DMS79 treated with DMSO at 0.1 percent for 48 hours (cell line): ENCODE measurements around the gene FBN1.
A peak's percentile ranks its signal among the peaks of the same experiment; 100 is the strongest.

Experiments used
- DNase-seq: peaks from one replicate; lab custom pipeline; 2025; lab: John Stamatoyannopoulos, UW

FBN1 gene

DNA sequence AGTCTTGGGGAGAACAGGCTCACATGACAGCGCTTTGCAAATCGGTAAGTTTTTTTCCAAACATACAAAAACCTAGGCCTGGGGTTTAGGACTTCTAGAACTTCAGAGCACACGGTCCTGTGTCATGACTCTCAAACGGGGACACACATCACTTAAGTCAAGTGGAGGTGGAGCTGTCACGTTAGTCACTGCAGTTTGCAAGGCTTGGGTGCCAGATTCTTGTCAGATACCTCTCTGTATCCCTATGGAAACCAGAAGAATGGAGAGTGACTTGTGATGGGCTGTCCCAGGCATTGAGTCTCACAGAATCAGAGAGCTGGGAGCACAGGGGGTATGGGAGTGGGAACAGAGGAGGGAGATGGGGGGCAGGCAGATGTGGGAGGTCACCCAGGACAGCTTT lies 249.5 kb downstream of the FBN1 start:
- no peak for DNase-seq

DNA sequence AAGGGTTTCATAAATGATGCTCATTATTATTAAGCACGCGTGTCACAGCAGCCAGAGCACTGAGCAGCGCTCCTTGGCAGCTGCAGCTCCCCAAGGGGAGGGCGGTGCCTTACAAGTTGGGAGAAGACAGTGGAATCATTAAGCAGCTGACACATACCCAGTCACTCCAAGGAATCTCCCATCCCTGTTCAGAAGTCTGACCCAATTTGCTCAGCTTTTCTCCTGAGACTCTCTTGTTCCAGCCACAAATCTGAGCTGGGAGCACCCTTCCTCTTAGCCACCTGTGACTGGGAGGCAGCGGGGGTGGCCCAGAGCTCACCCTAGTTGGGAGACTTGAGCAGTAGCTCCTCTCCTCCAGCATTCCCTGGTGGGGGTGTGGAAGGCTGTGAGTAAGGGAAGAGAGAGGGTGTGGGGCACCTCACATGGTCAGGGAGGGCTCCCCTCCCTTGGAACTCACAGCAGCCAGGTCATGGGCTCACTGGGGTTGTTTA lies 249.9 kb downstream of the FBN1 start:
- DNase-seq, result no peak

- DNase-seq, result no peak
Measured at GRCh38 chr15:48394970-48395369, 250.5 kb downstream of the FBN1 start.

GRCh38 chr15:48393645-48394506 lies 251.6 kb downstream of the FBN1 start:
- DNase-seq, result no peak

DNA sequence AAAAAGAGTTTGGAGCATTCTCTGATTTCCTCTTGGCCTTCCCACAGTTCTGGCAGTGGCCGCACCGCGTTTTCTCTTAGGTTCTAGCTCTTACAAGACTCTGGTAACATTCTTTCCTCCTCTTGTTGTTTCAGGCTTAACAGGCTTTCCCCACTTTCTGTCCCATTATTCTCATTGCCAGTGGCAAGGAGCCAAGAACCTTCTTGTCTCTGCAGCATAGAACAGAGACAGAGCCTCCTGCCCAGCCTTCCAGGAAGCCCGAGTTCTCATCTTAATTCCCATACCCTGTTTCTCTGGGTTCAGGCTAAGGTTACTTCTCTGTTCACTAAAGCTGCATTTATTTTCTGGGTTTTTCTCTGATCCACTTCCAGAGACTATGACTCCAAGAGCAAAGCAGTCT lies 253.2 kb downstream of the FBN1 start:
- no peak for DNase-seq

GRCh38 chr15:48391950-48392349 lies 253.6 kb downstream of the FBN1 start:
- DNase-seq, result no peak

DNA sequence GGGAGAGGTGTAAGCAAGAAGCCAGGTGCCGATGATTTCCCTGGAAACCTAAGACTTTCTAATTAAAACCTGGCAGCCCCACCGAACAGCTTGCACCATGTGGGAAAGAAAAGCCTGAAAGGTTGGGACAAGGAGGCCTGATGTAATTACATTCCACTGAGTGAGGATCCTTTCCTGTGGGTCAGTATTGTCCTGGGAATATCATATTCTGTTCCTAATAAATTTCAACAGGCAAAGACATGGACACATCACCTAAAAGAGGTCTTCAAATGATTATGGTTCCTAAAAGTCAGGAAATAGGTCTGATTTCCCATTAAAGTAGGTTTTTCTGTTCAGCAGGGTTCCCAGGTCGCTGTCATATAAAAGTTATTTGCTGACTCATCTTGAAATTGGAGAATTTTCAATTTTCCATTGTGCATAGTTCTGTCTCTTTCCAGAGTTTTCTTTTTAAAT lies 255.8 kb downstream of the FBN1 start:
- no peak for DNase-seq

- DNase-seq, result no peak
Measured at GRCh38 chr15:48388910-48389309, 256.6 kb downstream of the FBN1 start.

- DNase-seq, result peak; percentile 12
Measured at GRCh38 chr15:48388016-48388851, 257.3 kb downstream of the FBN1 start.

- DNase-seq, result no peak
Measured at GRCh38 chr15:48385031-48385830, 260.3 kb downstream of the FBN1 start.

DNA sequence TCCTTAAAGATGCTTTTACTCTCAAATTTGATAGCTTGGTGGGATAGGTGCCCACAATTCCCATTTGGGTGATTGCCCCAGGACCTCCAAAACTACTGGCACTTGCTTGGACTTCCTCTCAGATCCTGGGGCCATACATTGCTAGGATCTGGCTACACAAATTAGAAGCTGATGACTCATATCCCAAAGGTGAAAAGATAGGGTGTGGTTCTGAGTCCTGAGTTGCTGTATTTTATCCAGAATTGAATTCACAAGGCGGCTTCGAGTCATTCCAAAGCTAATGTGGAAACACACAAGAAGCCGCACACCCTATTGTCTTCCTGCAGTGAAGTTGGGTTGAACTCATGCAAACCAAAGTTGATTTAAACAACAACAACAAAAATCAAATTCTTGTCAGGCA lies 260.9 kb downstream of the FBN1 start:
- no peak for DNase-seq

- no peak for DNase-seq
Measured at GRCh38 chr15:48383031-48383430, 262.5 kb downstream of the FBN1 start.

GRCh38 chr15:48381861-48382260 lies 263.6 kb downstream of the FBN1 start:
- no peak for DNase-seq

DNA sequence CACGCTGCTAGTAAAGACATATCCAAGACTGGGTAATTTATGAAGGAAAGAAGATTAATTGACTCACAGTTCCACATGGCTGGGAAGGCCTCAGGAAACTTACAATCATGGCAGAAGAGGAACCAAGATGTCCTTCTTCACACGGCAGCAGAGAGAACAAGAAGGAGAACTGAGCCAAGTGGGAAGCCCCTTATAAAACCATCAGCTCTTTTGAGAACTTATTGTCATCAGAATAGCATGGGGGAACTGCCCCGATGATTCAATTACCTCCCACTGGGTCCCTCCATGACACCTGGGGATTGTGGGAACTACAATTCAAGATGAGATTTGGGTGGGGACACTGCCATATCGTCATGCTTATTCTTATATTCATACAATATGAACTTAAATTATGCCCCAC lies 265.3 kb downstream of the FBN1 start:
- DNase-seq, result no peak

DNA sequence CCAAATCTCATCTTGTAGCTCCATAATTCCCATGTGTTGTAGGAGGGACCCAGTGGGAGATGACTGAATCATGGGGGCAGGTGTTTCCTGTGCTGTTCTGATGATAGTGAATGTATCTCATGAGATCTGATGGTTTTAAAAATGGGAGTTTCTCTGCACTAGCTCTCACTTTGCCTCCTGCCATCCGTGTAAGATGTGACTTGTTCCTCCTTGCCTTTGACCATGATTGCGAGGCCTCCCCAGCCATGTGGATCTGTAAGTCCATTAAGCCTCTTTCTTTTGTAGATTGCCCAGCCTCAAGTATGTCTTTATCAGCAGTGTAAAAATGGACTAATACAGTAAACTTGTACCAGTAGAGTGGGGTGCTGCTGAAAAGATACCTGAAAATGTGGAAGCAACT lies 269.7 kb downstream of the FBN1 start:
- DNase-seq, result no peak

DNA sequence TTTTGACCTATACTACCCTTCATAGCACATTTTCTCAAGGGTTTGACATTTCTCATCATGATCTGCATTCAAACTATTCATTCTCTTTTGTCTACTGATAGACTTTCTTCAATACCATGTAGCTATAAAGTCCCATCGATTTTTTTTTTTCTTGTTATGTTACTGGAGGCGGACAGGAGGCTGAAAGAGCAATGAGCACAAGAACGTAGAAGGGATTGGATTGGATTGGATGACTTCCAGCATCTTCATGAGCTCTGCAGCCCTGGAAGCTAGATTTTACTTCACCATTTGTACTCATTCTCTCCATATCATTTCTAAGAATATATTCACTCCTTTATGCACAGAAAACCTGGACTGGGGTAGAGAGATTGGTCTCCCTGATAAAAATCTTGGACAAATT lies 271.0 kb downstream of the FBN1 start:
- no peak for DNase-seq

GRCh38 chr15:48373821-48374451 lies 271.6 kb downstream of the FBN1 start:
- no peak for DNase-seq

DNA sequence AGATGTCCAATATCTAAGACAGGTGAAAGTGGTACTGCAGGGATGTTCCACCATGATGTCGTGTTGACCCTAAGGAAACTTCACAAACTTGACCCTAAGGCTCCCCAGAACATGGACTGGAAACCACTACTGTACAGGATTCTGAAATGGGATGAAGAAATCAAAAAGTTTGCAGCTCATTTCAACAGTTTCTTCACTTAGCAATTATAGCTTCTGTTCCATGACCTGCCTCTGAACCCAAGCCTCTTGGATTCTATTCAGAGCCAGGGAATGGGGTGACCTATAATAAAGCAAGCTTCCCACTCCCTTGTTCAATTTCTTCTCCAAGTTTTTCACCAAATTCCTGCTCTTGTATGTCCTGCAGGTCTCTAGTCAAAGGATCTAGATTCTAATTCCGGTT lies 273.5 kb downstream of the FBN1 start:
- no peak for DNase-seq

- DNase-seq, result no peak
Measured at GRCh38 chr15:48371550-48371949, 274.0 kb downstream of the FBN1 start.

DNA sequence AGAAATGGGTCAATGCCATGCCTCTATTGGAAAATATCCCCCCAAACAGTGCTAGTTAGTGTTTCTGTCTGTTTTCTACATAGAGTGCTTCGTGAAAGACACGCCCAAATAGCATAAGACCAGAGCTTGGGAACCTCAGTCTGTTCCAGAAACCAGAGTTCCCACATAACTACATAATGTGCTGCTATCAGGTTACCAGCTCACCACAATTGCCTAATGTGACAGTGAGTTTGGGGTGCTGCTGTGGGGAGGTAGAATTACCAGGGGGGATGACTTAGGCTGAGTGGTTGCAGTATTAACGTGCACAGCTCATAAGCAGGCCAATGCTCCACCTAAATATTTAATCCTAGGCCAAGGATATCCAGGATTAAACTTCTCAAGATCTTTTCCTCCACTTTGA lies 275.0 kb downstream of the FBN1 start:
- DNase-seq, result no peak

GRCh38 chr15:48367483-48367882 lies 278.0 kb downstream of the FBN1 start:
- DNase-seq, result no peak
